ENCODE data around the gene CRTAP.

GRCh38 chr3:33196538-33196937, 82.7 kb downstream of the CRTAP start:
- TF ChIP-seq CTCF (IDR thresholded peaks at IDR 0.05 in 4 of 5, conservative IDR thresholded peaks at IDR 0.05 in 1 of 5) (no peak), POLR2A (IDR thresholded peaks at IDR 0.05) (no peak)
